NCI-H69 (cell line): Measurements from ENCODE around the gene RIBC2.
"Not testable (repeated sequence)": the region's sequence is repeated elsewhere in the genome, so short reads cannot be mapped to it uniquely, and the experiment has no call there.

Source experiments
- DNase-seq: peaks from one replicate; lab custom pipeline; 2025; lab: John Stamatoyannopoulos, UW

Gene RIBC2, protein sequence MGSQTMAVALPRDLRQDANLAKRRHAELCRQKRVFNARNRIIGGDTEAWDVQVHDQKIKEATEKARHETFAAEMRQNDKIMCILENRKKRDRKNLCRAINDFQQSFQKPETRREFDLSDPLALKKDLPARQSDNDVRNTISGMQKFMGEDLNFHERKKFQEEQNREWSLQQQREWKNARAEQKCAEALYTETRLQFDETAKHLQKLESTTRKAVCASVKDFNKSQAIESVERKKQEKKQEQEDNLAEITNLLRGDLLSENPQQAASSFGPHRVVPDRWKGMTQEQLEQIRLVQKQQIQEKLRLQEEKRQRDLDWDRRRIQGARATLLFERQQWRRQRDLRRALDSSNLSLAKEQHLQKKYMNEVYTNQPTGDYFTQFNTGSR

DNA sequence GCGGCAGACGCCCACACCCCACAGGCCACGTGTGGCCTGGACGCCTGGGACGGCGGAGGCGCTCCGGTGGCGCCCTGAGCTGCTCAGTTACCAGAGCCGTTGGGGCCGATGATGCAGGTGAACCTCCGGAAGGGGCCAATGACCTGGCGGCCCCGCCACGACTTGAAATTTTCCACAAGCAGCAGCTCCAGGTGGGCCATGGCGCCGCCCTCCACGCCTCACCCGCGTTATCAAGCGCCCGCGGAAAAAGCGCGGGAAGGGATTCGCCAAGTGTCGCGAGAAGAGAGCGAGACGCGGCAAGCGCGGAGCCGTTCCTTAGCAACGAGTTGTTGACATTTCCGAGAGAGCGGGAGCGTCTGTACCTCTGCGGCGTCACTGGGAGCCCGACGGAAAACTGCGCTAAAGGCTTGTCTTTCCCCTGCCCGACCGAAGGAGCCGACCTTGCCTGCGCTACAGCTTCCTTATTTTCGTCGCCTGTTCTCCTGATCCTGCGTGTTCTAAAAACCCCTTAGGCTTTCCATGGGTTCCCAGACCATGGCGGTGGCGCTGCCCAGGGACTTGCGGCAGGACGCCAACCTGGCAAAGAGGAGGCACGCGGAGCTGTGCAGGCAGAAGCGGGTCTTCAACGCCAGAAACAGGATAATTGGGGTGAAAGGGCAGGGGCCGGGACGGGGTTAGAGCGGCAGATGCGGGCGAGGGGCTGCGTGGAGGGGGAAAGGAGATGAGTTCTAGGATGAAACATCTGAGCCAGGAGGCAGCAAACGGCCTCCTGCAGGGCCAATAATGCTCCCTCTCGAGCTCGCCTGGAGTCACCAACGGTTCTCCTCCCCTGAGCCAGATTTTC, at the start of gene RIBC2, which contains the start of gene SMC1B:
Gene RIBC2, plus strand, starts transcription at position 326 of the 844 bp plus-strand sequence. Its CDS starts 194 bp downstream, at position 520.
Gene SMC1B, minus strand, starts transcription at position 232 of the 844 bp plus-strand sequence. Its CDS starts 32 bp downstream, at position 200.
- peak; percentile 98 for DNase-seq

DNA sequence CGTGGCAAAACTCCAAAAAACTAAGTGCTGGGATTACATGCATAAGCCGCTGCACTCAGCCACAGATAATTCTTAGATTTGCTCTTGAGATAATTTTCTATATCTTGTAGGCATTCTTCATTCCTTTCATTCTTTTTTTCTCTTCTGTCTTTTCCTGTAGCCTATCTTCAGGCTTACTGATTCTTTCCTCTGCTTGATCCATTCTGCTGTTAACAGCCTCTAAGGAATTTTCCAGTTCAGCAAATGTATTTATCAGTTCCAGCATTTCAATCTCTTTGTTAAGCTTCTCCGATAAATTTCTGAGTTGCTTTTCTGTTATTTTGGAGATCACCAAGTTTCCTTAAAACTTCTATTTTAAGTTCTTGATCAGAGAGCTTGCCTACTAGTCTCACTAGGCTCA, 46.8 kb upstream of the RIBC2 start:
- no peak for DNase-seq

DNA sequence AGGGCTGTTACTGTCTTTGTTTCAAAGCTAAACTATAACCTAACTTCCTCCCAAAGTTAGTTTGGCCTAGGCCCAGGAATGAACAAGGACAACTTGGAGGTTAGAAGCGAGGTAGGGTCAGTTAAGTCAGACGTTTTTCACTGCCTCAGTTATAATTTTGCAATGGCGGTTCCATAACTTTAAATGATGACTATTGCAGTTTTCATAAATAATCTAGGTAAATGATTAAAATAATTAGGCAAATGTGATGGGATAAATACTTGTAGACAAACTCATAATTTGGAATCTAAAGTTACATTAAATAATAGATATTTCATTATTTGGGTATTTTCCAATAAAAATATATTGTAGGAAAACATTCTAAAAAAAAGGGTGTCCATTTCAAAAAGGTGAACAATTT, 39.9 kb upstream of the RIBC2 start:
- not testable (repeated sequence) for DNase-seq

DNA sequence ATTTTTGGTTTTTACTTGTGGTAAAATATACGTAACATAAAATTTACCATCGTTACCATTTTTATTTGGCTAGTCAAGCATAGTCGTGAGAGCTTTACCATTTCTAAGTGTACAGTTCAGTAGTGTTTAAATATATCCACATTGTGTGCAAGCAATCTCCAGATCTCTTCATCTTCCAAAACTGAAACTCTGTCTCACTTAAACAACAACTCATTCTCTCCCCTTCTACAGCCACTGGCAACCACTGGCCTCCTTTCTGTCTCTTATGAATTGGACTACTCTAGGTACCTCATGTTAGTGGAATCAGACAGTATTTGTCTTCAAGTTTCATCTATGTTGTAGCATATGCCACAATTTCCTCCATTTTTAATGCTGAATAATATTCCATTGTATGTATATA, 37.5 kb upstream of the RIBC2 start:
- no peak for DNase-seq

DNA sequence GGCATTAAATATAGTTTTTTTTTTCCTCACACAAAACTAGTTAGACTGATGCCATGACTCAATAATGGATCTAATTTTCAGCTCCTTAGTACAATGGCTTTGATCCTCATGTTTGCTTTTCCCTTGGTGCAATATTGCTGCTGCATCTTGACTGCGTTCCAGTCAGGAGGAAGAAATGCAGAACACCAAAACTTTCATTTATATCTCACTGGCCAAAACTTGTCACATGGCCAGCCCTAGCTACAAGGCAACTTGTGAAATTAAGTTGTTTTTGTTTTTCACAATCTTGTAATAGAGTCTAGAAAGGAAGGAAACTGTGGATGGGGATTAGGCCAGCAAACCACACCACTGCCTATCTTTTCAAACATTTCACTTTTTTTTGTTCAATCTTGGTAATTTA, 36.8 kb upstream of the RIBC2 start:
- no peak for DNase-seq

DNA sequence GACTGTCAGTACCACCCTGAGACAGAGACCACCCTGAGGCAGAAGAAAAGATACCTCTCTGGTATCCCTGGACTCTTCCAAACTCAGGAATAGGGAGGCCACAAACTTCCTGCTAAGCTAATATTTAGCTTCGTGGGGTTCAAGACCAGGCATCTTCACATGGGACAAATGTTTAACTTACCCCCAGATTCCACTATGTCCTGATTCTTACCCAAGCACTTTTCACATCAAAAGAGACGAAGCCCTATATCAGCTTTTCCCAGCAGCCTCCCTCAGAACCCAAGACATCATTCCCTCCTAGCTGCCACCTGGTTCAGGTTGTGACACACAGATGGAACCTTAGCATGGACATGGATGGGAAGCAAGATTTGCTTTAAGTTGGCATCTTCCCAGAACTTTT, 32.1 kb upstream of the RIBC2 start:
- no peak for DNase-seq

DNA sequence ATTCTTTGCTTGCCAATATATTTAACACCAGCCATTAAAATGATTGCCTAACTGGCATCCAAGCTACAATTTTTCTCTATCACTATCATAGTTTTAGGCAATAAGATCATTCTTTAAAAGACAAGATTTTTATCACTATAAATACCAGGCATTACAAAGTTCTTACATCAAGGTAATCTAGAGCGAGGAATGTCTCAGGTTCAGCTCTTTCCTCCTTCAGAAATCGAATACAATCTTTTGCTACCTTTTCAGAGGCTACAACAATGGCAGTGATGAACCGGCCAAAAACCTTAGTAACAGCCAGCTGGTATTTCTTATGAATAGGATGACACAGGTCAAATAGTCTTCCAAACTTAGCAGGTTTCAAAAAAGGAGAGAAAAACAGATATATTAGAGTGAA, 23.9 kb upstream of the RIBC2 start:
- DNase-seq = no peak

DNA sequence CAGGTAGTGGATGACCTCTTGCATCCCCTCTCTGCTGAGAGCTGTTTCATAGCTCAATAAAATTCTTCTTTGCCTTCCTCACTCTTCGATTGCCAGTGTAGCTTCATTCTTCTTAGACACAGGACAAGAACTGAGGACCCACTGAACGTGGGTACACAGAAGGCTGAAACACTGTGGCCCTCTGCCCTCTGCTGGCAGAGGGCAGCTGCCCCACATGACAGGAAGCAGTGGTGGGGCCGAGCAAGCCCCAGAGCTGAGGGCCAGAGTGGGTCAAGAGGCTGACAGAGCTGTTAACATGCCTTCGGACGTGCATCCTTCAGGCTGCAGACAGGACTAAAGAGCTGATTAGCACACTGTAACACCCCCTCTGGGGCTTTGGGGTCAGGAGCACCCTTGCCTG, 15.7 kb upstream of the RIBC2 start:
- DNase-seq = no peak

DNA sequence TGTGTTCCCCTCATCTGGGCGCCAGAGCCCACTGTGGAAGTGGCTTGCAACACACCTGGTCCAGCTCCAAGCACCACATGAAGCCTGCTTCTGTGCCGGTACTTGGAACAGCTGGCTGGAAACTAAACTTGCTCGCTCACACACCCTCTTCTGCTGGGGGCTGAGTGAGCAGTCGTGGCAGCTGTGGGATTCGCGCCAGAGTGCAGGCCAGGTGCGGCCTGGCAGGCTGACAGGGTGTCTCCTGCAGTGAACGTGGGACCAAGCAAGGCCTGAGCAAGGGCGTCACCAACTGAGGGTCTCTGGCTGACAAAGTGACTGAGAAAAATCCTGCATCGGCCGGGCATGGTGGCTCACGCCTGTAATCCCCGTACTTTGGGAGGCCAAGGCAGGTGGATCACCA, 15.3 kb upstream of the RIBC2 start:
- no peak for DNase-seq

DNA sequence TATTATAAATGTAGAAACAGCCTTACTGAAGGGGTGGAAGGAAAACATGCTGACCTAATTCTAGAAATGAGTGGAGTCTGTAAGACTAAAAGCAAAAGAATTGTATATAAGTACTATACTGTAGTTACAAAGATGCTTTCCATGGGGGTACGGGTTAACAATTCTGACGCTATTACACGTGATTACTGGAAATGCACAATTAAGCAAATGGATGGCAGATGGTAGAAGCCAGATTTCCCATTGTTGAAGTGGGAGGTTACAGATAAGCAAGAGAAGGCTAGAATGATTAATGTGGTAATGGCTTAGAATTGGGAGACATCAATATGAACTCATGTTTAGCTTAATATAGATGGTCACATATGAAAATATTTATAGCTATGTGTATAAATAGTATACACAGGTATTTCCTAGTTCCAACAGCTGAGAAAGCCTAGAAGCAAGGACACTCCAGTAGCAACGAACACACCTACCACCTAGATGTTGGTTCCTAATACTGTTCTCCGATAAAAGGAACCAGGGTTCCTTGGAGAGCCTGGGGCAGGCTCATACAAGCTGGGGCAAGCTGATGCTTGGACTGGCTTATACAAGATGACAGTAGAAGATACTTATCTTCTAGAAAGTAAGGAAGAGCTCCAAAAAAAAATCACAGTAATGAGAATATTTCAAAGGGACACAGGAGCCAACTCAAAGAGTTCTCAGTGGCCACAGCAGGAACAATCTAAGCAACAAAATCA, 13.6 kb upstream of the RIBC2 start:
- DNase-seq = peak; percentile 89

DNA sequence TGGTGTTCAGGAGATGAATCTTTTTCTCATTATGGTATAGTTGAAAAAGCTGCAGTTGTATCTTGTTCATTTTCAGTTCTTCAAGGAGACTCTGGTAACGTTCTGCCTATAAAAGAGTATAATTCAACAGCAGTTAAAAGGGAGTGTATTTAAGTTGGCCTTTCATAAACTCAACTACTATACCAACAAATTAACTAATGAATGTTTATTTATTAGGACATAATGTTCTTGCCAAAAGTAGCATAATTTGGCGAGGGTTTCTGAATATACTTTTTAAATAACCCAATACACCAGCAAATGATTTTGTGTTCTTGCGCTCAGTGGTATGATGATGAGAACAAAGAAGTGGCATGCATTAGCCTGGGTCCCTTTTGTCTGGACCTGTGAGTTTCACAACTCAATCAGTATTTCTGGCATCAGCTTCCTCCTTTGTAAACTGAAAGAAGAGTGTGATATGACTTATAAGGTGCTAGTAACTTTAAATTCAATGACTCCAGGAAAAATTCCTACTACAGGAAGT, 11.0 kb upstream of the RIBC2 start:
- DNase-seq = no peak

DNA sequence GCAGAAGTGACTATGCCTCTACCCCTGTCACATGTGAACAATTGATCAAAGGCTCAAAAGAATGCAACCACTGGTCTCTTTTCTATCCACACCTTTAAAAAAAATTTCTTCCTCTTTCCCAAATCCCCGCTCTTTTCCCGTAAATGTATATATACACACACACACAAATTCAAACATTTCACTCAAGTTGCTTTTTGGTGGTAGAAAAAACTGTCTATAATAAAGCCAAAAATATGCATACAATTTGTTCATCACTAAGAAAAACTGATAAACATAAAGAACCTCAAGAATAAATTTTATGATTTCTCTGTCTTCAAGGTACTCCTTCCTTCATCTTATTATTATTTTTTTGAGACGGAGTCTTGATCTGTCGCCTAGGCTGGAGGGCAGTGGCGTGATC, 5.7 kb upstream of the RIBC2 start:
- no peak for DNase-seq

DNA sequence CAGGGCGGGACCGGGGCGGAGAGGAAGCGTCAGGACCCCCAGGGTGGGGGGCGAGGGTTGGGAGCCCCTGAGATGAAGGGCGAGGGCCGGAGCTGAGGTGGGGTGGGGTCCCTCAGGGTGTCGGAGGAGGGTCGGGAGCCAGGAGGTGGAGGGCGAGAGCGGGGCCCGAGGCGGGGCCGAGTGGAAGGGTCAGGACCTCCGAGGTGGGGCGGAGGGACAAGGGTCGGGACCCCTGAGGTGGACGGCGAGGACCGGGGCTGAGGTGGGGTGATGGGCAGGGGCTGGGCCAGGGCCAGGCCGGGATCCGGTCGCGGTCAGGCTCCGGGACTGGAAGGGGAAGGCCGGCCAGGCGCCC, 503 bp upstream of the RIBC2 start:
- DNase-seq = no peak

DNA sequence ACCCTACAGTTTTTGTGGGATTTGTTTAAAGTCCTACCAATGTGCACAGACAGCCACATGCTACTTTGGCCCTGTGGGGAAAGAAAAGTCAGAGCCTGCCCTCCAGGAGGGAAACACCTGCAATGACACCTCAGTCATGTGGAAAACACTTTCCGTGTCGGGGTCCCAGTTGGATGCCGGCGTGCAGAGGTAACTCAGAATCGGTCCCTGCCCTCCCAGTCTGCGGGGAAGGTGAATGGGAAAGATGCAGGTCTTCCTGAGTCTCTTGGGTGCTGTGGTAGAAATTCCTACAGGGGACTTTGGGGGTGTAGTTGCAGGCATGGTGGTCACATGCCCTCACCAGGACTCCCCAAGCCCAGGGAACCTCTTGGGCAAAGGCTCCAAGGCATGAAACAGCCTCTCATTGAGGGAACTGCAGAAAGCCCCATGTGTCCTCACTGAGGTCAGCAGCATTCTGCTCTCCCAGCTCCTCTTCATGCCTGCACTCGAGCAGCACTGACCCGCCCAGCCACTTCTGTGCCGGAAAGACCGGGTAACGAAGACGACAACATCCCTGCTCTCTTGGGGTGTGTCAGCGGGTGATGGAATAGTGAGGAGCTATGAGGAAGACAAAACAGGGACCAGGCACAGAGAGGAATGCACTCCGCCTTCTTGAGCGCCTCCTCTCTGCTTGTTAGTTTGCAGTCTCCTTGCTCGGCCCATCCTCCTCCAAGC, 4.7 kb downstream of the RIBC2 start:
- no peak for DNase-seq

DNA sequence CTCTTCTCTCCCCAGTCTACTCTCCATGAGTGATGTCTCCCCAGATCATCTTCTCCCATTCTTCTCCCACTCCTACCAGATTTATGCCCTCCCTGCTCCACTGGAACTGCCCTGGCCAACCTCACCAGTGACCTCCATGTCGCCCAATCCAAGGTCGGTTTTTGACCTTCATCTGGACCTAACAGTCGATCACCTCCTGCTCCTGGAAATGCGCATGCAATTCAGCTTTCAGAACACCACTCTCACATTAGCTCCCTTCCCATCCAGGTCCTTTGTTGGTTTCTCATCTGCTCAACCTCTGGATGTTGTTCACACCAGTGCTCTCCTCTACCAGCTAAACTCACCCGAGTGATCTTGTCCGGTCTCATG, 5.3 kb downstream of the RIBC2 start:
- DNase-seq = no peak

DNA sequence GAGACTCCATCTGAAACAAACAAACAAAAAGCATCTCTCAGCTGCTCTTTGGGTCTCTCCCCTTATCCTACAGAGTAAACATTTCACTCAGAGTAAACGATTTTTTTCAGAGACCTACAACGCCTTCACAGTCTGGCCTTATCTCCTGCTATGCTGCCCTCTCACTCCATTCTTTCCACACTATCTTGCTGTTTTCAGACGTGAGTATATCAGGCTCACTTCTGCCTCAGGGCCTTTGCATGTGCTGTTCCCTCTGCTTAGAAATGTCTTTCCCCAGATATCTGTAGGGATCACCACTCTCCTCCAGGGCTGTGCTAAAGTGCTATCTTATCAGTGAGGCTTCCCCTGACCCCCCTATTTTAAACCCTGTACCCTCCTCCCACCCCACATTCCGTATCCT, 6.5 kb downstream of the RIBC2 start:
- DNase-seq = no peak

DNA sequence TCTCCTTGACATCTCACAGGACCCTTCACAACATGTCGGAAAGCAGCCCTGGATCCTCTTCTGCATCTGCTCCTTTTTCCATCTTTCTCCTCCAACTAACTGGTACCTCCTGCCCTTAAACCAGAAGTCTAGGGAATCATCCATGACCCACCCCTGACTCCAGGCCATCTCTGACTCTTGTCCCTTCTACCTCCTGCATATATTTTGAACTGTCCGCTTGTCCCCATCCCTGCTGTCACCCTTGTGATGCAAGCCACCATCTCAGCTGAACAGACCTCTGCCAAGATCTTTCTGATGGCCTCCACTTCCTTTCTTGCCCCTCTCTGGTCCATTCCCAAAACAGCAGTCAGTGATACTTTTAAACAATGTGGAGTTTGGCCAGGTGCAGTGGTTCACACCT, 7.0 kb downstream of the RIBC2 start:
- DNase-seq = no peak

DNA sequence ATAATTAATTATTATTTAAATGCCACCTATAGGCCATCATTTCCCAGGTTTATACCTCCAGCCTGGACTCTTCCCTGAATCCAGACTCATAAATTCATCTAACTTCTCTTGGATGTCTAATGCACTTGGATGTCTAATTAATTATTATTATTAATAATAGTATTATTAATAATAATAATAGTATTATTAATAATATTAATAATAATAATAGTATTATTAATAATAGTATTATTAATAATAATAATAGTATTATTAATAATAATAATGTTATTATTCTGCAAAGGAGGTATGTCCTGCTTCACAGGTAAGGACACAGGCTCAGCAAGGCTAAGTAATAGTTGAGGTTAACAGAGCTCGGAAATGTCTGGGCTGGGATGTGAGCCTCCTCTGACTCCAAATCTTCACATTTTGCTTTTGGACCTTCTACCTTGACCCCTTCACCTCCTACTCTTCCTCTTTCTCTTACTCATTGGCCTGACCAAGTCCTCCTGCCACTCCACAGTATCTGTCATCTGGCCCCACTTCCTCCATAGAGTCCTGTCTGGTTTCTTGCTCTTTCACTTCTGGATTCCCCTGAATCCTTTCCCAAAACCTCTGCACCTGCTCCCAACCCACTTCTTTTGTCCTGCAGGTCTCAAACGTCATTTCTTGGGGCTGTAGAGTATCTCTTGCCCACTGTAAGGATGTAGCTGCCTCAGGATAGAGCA, 8.0 kb downstream of the RIBC2 start:
- no peak for DNase-seq

DNA sequence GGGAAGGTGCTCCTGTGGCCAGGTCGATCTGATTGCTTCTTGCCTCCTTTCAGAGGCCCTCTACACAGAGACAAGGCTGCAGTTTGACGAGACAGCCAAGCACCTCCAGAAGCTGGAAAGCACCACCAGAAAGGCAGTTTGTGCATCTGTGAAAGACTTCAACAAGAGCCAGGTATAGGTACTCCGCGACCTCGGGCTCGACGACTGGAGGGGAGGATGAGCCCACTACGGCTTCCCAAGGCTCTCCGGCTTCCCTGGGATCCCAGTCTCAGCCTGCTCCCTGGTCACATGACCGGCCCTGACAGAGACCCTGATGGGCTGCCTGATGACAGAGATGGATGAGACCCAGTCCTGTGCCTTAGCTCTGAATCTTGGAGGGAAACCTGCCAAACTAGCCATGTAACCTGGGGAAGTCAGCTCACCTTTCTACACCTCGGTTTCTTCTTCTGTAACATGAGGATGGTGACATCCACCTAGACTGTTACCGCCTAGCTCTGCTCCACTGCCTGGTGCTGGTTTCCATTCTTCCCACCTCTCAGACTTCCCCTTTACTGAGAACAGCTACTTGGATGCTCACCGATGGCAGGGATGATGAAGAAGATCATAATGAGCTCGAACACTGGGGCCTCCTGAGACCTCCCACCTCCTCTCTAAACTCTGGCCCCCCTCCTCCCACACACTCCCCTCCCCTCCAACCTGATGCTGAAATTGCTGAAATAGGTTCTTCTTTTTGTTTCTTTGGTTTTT, 8.9 kb downstream of the RIBC2 start:
- no peak for DNase-seq

DNA sequence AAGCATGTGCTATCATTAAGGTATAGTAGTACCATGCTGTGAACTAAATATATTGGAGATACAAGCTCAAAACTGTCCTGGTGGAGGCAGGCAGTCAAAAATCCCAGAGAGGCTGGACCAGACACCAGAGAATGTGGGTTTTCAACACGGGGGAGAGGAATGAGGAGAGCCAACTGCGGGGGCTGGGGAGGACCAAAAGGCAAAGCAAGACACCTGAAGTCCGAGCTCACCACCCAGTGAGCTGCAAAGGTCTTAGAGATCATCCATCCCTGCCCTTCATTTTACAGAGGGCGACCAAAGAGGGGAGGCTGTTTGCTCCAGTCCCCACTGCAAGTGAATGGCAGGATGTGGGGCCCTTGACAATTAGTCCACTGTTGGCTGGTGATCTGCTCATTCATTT, 10.0 kb downstream of the RIBC2 start:
- DNase-seq = no peak
